OCI-LY7 (cell line): ENCODE measurements around the gene KRT12.

Experiments used
- EZH2phosphoT487 ChIP-seq: fragments of 200-600 bp; sonication (generic); IDR thresholded peaks from 2 replicates; pipeline ENCODE4 v1.6.1; 2018; ENCODE audit warnings: low read depth, borderline replicate concordance, mild to moderate bottlenecking, mixed run types, antibody characterized with exemption, low read length, moderate library complexity, mixed read lengths
- TF ChIP-seq, protein P1 (sequence below): fragments of 200-600 bp; sonication (generic); conservative IDR thresholded peaks from 2 replicates; pipeline ENCODE4 v1.5.1; 2014; ENCODE audit warnings: mild to moderate bottlenecking, antibody characterized with exemption, low read length, moderate library complexity, mixed read lengths

DNA sequence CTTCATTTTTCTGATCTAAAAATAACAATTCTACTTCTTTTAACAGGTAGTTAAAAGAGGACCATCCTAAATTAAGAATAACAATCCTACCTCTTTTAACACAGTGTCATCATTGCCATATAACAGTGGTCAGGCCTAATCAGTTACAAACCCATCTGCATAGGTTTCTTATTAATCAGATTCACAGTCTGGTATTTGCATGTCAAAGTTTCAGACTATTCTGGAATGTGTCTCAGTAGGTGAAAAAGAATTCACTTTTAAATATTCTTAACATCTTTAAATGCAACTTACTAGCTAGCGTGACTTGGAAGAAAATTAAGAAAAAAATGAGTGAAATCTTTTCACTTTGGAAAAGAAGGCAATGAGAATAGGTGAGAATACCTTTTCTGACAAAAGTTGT lies 6.8 kb upstream of the KRT12 start:
- TF ChIP-seq EZH2phosphoT487: no peak
- TF ChIP-seq, protein P1, sequence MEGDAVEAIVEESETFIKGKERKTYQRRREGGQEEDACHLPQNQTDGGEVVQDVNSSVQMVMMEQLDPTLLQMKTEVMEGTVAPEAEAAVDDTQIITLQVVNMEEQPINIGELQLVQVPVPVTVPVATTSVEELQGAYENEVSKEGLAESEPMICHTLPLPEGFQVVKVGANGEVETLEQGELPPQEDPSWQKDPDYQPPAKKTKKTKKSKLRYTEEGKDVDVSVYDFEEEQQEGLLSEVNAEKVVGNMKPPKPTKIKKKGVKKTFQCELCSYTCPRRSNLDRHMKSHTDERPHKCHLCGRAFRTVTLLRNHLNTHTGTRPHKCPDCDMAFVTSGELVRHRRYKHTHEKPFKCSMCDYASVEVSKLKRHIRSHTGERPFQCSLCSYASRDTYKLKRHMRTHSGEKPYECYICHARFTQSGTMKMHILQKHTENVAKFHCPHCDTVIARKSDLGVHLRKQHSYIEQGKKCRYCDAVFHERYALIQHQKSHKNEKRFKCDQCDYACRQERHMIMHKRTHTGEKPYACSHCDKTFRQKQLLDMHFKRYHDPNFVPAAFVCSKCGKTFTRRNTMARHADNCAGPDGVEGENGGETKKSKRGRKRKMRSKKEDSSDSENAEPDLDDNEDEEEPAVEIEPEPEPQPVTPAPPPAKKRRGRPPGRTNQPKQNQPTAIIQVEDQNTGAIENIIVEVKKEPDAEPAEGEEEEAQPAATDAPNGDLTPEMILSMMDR: no peak
